GM20000 (cell line): ENCODE data around the gene TBL1X.
"Not testable (repeated sequence)": the region's sequence is repeated elsewhere in the genome, so short reads cannot be mapped to it uniquely, and the experiment has no call there.

Experiments used
- DNase-seq: peaks from one replicate; pipeline ENCODE4 v3.0.0; 2012; ENCODE audit warnings: low spot score
- TF ChIP-seq, protein P1 (sequence below): IDR thresholded peaks from 2 replicates; pipeline ENCODE4 v1.5.1; 2012; ENCODE audit warnings: mild to moderate bottlenecking, control low read depth; ENCODE audit errors: extremely low read depth, missing control alignments

The TBL1X gene

DNA sequence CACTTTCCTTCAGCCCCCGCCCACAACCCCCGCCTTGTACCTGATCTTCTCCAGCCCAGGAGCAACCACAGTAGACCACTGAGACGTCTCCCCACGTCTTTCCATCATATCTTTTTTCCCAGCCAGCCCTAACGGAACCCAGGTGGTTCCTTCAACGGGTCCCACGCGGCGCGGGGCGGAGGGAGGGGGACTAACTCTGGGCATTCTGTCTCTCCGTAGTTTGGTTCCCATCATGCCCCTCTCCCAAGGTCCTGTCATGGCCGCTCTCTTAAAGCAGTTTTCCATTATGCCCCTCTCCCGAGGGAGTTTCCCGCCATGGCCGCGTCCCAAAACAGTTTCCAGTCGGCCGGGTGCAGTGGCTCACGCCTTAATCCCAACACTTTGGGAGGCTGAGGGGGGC lies 21.5 kb upstream of the TBL1X start:
- no peak for DNase-seq
- TF ChIP-seq, protein P1, sequence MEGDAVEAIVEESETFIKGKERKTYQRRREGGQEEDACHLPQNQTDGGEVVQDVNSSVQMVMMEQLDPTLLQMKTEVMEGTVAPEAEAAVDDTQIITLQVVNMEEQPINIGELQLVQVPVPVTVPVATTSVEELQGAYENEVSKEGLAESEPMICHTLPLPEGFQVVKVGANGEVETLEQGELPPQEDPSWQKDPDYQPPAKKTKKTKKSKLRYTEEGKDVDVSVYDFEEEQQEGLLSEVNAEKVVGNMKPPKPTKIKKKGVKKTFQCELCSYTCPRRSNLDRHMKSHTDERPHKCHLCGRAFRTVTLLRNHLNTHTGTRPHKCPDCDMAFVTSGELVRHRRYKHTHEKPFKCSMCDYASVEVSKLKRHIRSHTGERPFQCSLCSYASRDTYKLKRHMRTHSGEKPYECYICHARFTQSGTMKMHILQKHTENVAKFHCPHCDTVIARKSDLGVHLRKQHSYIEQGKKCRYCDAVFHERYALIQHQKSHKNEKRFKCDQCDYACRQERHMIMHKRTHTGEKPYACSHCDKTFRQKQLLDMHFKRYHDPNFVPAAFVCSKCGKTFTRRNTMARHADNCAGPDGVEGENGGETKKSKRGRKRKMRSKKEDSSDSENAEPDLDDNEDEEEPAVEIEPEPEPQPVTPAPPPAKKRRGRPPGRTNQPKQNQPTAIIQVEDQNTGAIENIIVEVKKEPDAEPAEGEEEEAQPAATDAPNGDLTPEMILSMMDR = no peak

DNA sequence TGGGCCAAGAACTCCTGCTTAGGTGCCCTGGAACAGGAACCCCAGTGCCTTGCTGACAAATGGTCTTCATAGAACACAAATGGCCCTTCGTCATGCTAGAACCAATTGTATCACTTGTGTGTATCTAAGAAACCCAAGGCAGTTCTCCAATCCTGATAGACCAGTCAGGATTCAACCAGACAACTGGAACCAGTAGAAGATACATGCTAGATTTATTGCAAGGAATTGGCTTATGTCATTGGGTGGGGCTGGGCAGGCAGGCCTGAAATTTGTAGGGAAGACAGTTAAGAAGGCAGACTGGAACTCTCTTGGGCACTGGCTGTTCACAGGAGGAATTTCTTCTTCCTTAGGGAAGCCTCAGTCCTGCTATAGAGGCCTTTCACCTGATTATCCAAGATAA lies 17.0 kb upstream of the TBL1X start:
- no peak for DNase-seq
- TF ChIP-seq, protein P1 = no peak

DNA sequence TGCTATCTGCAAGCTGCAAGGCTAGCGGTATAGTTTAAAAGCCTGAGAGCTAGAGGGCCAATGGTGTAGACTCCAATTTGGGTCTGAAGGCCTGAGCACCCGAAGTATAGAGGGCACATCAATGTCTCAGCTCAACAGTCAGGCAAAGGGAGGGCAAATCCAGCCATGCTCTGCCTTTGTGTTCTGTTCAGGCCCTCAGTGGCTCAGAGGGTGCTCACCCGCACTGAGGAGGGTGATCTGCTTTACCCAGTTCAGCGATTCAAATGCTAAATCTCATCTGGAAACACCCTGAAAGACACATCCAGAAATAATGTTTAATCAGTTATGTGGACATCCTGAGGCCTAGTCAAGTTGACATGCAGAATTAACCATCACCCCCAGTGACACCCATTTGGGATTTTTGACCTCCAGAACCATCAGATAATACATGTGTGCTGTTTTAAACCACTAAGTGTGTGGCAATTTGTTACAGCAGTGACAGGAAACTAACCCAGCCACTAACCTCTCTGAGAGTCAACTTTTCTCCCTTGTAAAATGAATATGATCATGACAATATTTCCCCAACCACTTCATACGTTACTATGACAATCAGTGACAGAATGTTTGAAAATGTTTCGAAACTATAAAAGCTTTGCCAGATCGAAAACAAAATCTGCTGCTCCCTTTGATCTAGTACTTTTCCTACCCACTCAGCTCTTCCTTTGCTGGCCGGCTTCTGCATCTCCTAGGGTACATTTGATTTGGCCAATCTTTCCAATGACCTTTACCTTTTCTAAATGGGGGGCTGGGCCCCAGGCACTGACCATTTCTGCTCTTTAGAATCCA lies 8.4 kb upstream of the TBL1X start:
- TF ChIP-seq, protein P1 = no peak
- no peak for DNase-seq

DNA sequence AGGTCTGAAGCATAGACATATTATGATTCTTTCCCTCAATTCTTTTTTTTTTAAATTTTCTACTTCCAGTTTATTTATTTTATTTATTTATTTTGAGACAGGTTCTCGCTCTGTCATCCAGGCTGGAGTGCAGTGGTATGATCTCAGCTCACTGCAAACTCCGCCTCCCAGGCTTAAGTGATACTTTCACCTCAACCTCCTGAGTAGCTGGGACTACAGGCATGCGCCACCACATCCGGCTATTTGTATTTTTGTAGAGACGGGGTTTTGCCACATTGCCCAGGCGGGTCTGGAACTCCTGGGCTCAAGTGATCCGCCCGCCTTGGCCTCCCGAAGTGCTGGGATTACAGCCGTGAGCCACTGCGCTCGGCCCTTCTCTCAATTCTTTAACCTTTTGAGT lies 6.8 kb upstream of the TBL1X start:
- not testable (repeated sequence) for DNase-seq

DNA sequence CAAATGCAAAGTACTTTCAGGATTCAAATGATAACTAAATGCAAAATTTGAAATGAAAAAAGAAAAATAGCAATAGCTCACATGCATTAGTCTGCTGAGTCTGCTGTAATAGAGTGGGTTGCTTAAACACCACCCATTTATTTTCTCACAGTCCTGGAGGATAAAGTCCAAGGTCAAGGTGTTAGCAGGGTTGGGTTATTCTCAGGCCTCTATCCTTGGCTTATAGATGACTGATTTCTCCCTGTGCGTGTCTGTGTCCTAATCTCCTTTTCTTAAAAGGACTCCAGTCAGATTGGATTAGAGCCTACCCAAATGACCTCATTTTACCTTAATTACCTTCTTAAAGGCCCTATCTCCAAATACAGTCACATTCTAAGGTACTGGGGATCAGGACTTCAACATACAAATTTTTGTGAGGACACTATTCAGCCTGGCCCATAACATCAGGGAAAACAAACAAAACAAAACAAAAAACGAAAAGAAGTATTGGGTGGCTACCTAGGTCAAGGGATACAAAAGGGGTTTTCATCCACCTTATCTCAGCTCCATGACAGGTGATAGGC lies 6.3 kb upstream of the TBL1X start:
- TF ChIP-seq, protein P1 = no peak

DNA sequence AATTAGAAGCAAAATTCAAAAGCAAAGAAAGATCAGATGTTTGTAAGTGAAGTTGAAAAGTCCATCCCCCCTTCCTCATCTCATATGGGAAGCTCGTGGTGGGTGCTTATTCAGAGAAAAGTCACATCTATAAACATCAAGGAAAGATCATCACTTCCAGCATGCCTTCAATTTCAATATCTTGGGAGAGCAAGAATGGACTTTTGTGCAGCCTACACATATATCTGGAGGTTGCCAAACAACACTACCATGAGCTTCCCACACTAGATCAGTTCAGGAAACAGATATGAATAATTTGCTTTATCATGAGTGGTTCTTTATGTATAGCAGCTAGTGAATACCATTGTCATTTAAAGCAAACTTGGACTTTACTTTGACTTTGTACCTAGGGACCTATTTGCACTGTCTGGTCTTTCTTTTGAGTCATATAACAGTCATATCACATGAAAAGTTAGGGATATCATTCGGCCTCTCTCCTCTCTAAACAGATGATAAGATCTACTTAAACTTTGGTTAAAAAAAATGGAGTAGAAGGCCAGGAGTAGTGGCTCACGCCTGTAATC lies 5.6 kb upstream of the TBL1X start:
- TF ChIP-seq, protein P1 = no peak
- DNase-seq = no peak

More for the DNA sequence above, 6.3 kb upstream of the TBL1X start:
- no peak for DNase-seq

DNA sequence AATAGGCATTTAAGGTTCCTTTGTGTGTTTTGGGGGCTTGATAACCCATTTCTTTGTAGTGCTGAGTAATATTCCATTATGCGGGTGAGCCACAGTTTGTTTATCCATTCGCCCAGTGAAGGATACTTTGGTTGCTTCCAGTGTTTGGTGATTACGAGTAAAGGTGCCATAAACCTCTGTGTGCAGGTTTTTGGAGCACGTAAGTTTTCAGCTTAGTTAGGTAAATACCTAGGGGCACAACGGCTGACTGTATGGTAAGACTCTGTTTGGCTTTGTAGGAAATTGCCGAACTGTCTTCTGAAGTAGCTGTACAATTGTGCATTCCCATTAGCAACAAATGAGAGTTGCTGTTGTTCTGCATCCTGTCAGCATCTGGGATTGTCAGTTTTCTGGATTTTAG lies 3.8 kb upstream of the TBL1X start:
- no peak for DNase-seq
- TF ChIP-seq, protein P1 = no peak
